Activated naive CD4-positive, alpha-beta T cell treated with anti-CD3 and anti-CD28 coated beads for 36 hours (primary cell): ENCODE data around the gene BRSK1. TPM values are rescaled to one million over a fixed set of nuclear protein-coding genes. Genes with fewer than 3 reads are reported as not detected.

Experiments
- CTCF ChIA-PET: fragments of 350-600 bp; sonication (Branson Sonifier 250); formaldehyde crosslinking; loops from one replicate; lab custom pipeline; 2021; ENCODE audit warnings: antibody characterized with exemption; lab: Charles Lee
- DNase-seq: peaks from one replicate; pipeline ENCODE4 v3.0.0-alpha.2; 2020
- H3K27ac Mint-ChIP-seq: one replicate; pipeline ENCODE4 v1.8.0; 2021; ENCODE audit warnings: mild to moderate bottlenecking, mixed read lengths
- H3K27me3 Mint-ChIP-seq: one replicate; pipeline ENCODE4 v1.8.0; 2021; ENCODE audit warnings: low read depth, mixed read lengths
- H3K36me3 Mint-ChIP-seq: one replicate; pipeline ENCODE4 v1.8.0; 2021; ENCODE audit warnings: low read depth, mixed read lengths
- H3K4me1 Mint-ChIP-seq: one replicate; pipeline ENCODE4 v1.8.0; 2021; ENCODE audit warnings: low read depth, mixed read lengths
- H3K4me3 Mint-ChIP-seq: one replicate; pipeline ENCODE4 v1.8.0; 2021; ENCODE audit warnings: mild to moderate bottlenecking, moderate library complexity, mixed read lengths
- H3K9me3 Mint-ChIP-seq: one replicate; pipeline ENCODE4 v1.8.0; 2021; ENCODE audit warnings: mixed read lengths
- intact Hi-C: fragments of 100-400 bp; cut with micrococcal nuclease; formaldehyde crosslinking; loops from one replicate; pipeline ENCODE4 v1.15.1; 2023
- total RNA-seq, 2 experiments: library from RNA; stranded (reverse); gene quantifications; one replicate each; pipeline ENCODE4 v1.2.3, GENCODE V29; 2021

Gene BRSK1
- total RNA-seq = 1 to 10 TPM; 1.4 to 2.2 TPM

DNA sequence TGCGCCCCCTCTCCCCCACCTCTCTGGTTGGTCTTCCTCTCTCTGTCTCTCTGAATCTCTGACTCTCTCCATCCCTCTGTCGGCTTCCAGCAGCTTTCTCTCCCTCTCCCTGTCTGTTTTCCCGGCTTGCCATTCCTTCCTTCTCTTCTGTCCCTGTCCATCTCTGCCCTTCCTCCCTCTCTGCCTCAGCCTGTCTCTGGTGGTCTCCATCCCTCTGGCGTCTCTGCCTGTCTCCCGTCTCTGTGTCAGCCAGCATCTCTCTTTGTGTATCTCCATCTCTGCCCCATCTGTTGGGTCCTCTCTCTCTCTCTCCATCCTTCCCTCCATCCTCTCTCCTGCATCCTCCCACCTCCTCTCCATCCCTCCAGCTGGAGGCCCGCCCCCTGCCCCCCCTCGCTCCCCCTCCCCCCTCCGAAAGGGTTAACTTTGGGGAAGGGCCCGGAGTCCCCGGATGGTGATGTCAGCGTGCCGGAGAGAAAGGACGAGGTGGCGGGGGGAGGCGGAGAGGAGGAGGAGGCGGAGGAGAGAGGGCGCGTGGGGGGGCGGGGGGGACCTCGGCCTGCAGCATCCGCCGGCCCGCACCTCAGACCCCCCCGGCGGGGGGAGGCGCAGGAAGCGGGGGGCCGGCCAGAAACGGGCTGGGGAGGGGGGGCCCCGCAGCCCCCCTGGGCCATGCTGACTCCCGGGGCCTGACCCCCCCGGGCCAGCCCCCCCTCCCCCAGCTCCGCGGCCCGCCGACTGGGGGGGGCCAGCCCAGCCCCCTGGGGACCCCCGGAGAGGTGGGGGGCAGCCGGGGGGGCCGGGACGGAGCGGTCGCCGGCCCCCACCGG, at the start of gene BRSK1:
Gene BRSK1 (plus strand): TSS at position 450 of the 830 bp plus-strand sequence. CDS start 446 bp downstream, outside the sequence.
- Mint-ChIP-seq H3K36me3 (peaks cover 3% of the 10 kb centered on the region), H3K9me3 (no peaks in the 10 kb centered on the region), H3K4me1 (peaks cover 26% of the 10 kb centered on the region), H3K4me3 (peak within 1 kb of the TSS; percentile 35), H3K27me3 (no peaks in the 10 kb centered on the region), H3K27ac (no peak within 1 kb of the TSS)
- DNase-seq = peak; percentile 71
- CTCF ChIA-PET = interaction anchor here (1.3 kb wide), 1 partner anchor 18 kb away, joined by 4 read pairs; no protein-coding TSS in a partner anchor
- intact Hi-C loops = loop anchor here (5.0 kb wide), 2 partner anchors 124 to 821 kb away; partner anchors contain the start of genes LENG9 and UBE2S

DNA sequence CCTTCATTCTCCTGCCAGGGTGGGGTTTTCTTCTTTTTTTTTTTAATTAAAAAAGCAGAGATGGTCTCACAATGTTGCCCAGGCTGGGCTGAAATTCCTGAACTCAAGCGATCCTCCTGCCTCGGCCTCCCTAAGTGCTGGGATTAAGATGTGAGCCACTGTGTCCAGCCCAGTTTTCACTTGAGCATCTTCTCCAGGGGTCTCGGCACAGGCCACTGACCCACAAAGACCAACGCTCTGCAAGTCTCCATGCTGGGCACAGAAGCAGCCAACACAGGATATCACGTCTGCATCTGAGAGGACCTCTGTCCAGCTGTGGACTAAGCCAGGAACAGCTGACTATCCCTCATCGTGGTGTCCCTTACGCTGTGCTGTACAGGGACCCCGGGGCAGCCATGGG, 45.8 kb upstream of the BRSK1 start:
- H3K4me3 Mint-ChIP-seq = no peak overlapping the region
- no peak for DNase-seq
- intact Hi-C loops = no loop called here
- CTCF ChIA-PET = no interaction called here
- no peaks in the 10 kb centered on the region for H3K4me1 Mint-ChIP-seq
- no peaks in the 10 kb centered on the region for H3K27me3 Mint-ChIP-seq
- H3K9me3 Mint-ChIP-seq = no peaks in the 10 kb centered on the region
- no peak overlapping the region for H3K27ac Mint-ChIP-seq
- peaks cover 43% of the 10 kb centered on the region for H3K36me3 Mint-ChIP-seq

DNA sequence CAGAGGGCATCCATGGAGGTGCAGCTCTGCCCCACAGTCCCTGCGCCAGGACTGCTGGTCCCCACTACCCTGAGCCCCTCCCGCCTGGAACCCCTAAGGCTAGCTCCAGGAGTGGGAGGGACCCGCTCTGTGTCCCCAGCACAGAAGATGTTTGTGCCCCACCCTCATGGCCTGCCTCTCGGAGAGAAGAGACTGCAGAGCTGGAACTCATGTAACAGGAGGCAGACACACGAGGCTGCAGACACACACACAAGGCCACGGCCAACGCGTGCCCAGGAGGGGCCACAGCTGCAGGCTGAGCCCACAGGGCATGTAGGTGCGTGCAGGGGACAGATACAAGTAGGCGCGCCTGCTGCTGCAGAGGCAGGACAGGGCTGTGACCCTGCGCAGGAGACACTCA, 44.8 kb upstream of the BRSK1 start:
- H3K4me3 Mint-ChIP-seq = no peak overlapping the region
- H3K36me3 Mint-ChIP-seq = peaks cover 47% of the 10 kb centered on the region
- H3K4me1 Mint-ChIP-seq = no peaks in the 10 kb centered on the region
- no peak overlapping the region for H3K27ac Mint-ChIP-seq
- intact Hi-C loops = no loop called here
- CTCF ChIA-PET = interaction anchor here (0.9 kb wide), 1 partner anchor 228 kb away, joined by 3 read pairs; no protein-coding TSS in a partner anchor
- H3K9me3 Mint-ChIP-seq = no peaks in the 10 kb centered on the region
- DNase-seq = no peak
- no peaks in the 10 kb centered on the region for H3K27me3 Mint-ChIP-seq

DNA sequence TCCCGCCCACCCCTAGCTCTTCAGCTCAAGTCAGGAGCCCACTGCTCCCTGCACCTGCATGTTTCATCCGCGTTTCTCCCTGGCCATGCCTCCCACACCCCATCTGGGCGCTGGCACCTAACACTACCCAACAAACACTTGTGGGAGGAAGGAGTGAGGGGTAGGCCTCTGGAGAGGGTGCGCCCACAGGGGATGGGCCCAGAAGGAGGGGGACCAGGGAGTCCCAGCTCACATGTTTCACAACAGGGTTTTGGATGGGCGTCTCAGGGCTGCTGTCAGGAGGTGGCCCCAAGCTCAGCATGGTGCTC, 43.1 kb upstream of the BRSK1 start:
- H3K27ac Mint-ChIP-seq = no peak overlapping the region
- H3K36me3 Mint-ChIP-seq = peaks cover 42% of the 10 kb centered on the region
- H3K4me1 Mint-ChIP-seq = no peaks in the 10 kb centered on the region
- no peaks in the 10 kb centered on the region for H3K27me3 Mint-ChIP-seq
- DNase-seq = no peak
- no peaks in the 10 kb centered on the region for H3K9me3 Mint-ChIP-seq
- CTCF ChIA-PET = interaction anchor here (0.6 kb wide), 1 partner anchor 1187 kb away, joined by 4 read pairs; no protein-coding TSS in a partner anchor
- intact Hi-C loops = no loop called here
- H3K4me3 Mint-ChIP-seq = no peak overlapping the region

DNA sequence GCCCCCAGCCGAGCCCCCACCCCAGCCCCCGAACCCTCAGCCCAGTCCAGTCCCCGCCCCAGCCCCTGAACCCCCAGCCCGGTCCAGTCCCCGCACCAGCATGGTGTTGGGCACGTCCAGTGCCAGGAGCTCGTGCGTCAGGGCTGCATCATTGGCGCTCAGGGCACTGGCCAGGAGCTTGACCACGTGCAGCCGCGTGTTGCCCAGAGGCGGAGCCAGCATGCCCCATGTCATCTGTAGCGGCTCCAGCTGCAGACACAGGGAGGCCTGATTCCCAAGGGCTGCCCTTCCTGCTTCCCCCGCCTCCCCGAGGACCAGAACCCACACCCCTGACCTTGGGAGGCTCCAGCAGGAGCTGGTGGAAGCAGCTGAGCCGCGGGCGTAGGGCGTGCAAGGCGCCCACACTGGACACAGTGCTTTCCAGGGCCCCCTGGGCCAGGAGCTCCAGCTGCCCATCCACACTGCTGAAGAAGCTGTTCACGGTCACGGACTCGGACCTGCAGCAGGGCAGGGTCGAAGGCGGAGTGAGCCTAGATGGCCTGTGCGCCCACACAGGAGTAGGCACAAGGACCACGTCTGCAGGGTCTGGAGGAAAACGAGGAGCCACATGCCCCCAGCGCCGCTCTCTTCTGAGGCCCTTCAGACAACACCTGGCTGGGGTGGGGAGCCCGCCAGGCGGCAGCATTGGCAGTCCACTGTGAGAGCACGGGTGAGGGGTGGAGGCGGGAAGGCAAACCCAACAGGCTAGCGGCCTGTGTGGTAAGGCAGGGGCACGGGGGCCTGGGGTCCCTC, 42.5 kb upstream of the BRSK1 start:
- Mint-ChIP-seq H3K27ac (no peak overlapping the region), H3K9me3 (no peaks in the 10 kb centered on the region), H3K27me3 (no peaks in the 10 kb centered on the region), H3K4me1 (no peaks in the 10 kb centered on the region), H3K36me3 (peaks cover 38% of the 10 kb centered on the region), H3K4me3 (no peak overlapping the region)
- DNase-seq = no peak
- intact Hi-C loops = no loop called here
- CTCF ChIA-PET = interaction anchor here (0.6 kb wide), 1 partner anchor 1186 kb away, joined by 4 read pairs; no protein-coding TSS in a partner anchor

DNA sequence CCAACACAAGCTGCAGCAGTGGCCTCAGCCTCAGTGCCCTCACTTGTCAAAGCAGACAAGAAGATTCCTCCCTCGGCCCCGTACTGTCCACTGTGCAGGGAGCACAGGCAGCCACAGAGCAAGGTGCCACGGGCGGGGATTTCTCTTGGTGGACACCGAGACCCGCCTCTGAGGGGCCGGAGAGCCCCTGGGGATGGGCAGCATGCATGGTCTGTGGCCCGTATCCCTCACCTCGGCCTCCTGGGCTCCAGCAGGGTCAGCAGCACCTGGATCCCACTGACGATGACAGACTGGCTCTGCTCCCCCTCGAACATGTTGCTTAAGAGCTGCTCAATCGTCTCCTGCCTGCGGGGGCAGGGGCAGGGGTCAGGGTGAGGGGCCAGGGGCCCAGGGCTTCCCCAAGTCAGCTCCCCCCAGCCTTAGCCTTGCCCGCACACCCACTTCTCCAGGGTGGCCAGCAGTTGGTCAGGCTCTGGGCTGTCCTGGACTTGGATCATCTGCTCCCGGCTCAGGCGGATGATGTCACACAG, 41.8 kb upstream of the BRSK1 start:
- CTCF ChIA-PET = no interaction called here
- H3K4me3 Mint-ChIP-seq = no peak overlapping the region

DNA sequence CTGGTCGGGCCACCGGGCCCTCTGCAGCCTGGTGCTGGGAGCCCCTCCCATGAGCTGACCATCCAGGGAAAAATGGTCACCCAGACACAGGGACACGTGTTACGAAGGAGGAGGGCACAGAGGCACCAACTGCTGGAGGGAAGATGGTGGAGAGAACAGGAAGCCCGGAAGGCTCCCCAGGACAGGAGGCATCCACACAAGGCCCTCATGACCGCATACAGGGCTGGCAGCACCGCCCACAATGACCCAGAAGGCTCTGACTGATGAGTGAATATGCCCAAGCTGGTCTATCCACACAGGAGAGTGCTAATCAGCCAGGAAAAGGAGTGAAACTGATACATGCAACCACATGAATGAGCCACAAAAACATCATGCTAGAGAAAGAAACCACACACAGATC, 41.3 kb upstream of the BRSK1 start:
- intact Hi-C loops = no loop called here
- DNase-seq = no peak
- no peaks in the 10 kb centered on the region for H3K27me3 Mint-ChIP-seq
- no peaks in the 10 kb centered on the region for H3K4me1 Mint-ChIP-seq
- CTCF ChIA-PET = no interaction called here
- H3K4me3 Mint-ChIP-seq = no peak overlapping the region
- no peaks in the 10 kb centered on the region for H3K9me3 Mint-ChIP-seq
- H3K36me3 Mint-ChIP-seq = peaks cover 28% of the 10 kb centered on the region
- H3K27ac Mint-ChIP-seq = no peak overlapping the region

More for the DNA sequence above, 41.8 kb upstream of the BRSK1 start:
- Mint-ChIP-seq H3K4me1 (no peaks in the 10 kb centered on the region), H3K27ac (no peak overlapping the region), H3K9me3 (no peaks in the 10 kb centered on the region), H3K27me3 (no peaks in the 10 kb centered on the region), H3K36me3 (peaks cover 34% of the 10 kb centered on the region)
- intact Hi-C loops = no loop called here
- DNase-seq = no peak

DNA sequence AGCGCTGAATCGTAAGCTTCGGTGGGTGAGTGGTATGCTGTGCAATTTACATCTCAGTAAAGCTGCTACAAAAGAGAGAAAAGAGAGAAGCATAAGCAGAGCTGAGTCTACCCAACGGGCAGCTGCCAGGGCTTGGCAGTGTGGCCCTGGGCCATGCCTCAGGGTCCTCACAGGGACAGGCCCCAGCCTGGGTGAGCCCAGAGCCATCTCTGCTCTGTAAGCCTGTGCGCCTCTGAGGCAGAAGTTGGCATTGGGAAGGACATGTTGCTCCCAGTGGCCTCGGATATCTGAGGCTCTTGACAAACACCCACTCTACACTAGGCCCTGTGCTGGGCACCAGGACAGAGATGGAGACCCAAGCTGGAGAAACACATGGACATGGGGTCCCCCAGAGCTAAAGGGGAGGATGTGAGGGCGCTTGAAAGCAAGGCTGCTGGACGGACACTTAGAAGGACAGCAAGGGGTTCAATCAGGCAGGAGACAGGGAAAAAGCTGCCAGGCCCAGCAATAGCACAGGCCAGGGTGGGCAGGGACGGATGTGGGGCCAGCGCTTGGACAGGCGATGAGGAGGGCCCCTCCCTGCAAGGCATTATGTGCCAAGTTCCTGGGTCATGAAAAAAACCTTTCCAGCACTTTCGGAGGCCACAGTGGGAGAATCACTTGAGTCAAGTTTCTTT, 39.7 kb upstream of the BRSK1 start:
- Mint-ChIP-seq H3K9me3 (no peaks in the 10 kb centered on the region), H3K36me3 (peaks cover 32% of the 10 kb centered on the region)
- CTCF ChIA-PET = no interaction called here

DNA sequence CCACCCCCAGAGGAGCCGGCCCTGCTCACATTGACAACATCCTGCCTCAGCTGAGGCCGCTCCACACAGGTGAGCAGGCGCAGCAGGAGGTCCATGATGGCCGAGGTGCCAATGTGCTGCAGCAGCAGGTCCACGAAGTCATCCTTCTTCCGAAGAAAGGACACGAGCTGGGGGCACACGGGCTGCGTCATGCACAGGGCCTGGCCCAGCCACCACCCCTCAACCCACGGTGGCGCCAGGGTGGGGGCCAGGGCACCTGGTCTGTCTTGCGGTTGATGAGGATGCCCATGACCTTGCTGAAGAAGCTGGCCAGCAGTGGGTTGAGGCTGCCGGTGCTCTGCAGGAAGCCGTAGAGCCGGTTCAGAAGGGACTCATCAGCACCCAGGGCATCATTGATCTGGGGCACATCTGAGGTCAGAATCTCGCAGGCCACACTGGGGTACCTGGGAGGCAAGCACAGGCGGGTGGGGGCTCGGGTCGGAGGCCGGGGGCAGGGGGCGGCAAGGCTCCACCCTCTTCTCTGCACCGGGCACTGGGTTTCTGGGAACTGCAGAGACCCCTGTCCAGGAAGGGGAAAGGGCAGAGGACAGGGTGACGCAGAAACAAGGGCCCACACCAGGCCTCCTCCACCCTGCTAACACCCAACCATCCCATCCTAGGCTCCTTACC, 38.4 kb upstream of the BRSK1 start:
- Mint-ChIP-seq H3K9me3 (no peaks in the 10 kb centered on the region), H3K27ac (no peak overlapping the region), H3K4me3 (no peak overlapping the region), H3K27me3 (no peaks in the 10 kb centered on the region), H3K36me3 (peaks cover 29% of the 10 kb centered on the region), H3K4me1 (peaks cover 15% of the 10 kb centered on the region)
- intact Hi-C loops = no loop called here
- CTCF ChIA-PET = interaction anchor here (0.7 kb wide), 1 partner anchor 41 kb away, joined by 5 read pairs; no protein-coding TSS in a partner anchor
- no peak for DNase-seq

More for the DNA sequence above, 39.7 kb upstream of the BRSK1 start:
- no peaks in the 10 kb centered on the region for H3K27me3 Mint-ChIP-seq
- DNase-seq = no peak
- peak overlapping the region; percentile 36 for H3K27ac Mint-ChIP-seq
- H3K4me1 Mint-ChIP-seq = peaks cover 12% of the 10 kb centered on the region
- intact Hi-C loops = no loop called here
- H3K4me3 Mint-ChIP-seq = no peak overlapping the region

DNA sequence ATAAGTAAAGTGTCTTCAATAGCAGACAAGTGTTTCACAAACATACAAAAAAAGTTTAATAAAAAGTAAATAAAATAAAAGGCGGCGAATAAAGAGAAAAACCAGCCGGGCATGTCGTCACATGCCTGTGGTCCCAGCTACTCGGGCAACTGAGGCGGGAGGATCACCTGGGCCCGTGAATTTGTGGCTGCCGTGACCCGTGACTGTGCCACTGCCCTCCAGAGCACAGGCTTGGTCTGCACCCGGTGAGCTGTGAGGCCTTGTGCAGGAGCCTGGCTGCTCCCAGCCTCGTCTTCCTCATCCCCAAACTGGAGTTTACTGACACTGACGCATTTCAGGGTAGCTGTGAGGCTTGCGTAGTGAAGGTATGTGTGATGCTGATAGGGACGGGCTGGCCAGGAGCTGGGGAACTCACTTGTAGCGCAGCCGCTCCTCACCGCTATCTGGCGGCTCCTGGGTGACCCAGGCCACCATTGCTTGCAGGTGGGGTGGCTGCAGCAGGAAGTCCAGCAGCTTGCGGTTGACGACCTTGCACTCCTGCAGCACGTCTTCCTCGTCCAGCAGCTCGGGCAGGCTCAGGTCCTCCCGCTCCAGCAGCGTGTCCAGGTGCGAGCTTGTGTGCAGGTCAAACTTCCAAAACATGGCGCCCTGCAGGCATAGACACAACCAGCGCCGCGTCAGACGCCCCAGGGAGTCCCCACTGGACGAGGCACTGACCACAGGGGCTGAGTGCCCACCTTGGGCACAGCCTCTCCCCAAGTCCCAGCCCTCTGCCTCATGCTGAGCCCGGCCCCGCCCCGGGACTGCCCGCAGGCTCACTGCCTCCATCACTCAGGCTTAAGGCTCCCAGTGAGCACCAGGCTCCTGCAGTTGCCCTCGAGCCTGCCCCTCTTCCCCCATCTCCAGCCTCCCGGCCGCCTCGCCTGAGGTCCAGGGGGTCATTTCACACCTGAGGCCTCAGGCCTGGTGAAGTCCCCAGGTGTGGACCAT, 37.0 kb upstream of the BRSK1 start:
- no peak for DNase-seq
- H3K27ac Mint-ChIP-seq = peak overlapping the region; percentile 24
- no peaks in the 10 kb centered on the region for H3K27me3 Mint-ChIP-seq
- CTCF ChIA-PET = no interaction called here
- H3K36me3 Mint-ChIP-seq = peaks cover 34% of the 10 kb centered on the region
- no peak overlapping the region for H3K4me3 Mint-ChIP-seq
- H3K9me3 Mint-ChIP-seq = no peaks in the 10 kb centered on the region
- H3K4me1 Mint-ChIP-seq = peaks cover 28% of the 10 kb centered on the region
- intact Hi-C loops = no loop called here

DNA sequence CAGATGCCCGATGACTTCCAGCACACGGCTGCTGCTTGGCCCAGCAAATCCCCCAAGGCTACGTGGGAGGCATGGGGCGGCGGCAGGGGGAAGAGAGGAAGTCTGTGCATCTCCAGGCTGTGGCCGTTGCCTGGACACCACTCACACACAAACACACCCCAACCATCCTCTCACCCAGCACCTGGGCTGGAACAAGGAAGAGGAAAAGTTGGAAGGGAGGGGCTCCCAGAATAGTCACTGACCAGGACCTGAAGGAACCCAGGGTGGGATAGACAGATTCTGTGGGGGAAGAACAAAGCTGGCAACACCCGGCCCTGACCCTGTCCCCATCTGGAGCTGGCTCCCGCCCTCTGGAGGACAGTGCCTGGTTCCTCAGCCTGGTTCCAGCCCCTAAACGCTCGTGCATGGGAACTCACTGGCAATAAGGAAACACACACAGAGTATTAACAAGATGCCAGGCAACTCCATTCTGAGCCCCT, 36.1 kb upstream of the BRSK1 start:
- H3K4me1 Mint-ChIP-seq = peaks cover 37% of the 10 kb centered on the region
- H3K27ac Mint-ChIP-seq = peak overlapping the region; percentile 24
- CTCF ChIA-PET = no interaction called here
- H3K9me3 Mint-ChIP-seq = no peaks in the 10 kb centered on the region
- peaks cover 37% of the 10 kb centered on the region for H3K36me3 Mint-ChIP-seq
- intact Hi-C loops = no loop called here
- DNase-seq = no peak
- no peaks in the 10 kb centered on the region for H3K27me3 Mint-ChIP-seq
- no peak overlapping the region for H3K4me3 Mint-ChIP-seq
